Measurements from ENCODE around the gene NRXN3.

DNA sequence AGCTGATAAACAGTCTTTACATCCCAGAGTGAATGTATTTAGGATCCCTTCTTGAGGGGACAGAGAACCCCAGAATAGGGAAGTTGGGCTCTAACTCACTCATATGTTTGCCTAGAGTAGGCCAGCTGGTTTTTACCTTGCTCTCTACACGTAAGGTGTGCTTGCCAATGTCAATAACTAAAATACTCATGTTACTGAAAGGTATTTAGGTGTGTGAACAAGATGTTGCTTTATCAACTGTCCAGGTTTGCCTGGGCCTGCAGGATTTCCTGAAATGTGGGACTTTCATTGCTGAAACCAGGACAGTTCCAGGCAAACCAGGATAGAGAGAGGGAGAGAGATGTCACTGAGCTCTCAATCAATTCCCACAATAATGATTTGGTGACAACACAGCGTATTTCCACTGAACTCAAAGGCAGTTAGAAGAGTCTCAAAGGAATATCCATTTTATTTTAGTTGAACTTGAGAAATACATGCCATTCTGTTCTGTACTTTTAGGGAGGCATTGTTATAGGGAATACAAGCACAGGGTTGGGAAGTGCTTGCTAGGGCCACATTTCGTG, 171.7 kb downstream of the NRXN3 start:
- TF ChIP-seq, protein P1, sequence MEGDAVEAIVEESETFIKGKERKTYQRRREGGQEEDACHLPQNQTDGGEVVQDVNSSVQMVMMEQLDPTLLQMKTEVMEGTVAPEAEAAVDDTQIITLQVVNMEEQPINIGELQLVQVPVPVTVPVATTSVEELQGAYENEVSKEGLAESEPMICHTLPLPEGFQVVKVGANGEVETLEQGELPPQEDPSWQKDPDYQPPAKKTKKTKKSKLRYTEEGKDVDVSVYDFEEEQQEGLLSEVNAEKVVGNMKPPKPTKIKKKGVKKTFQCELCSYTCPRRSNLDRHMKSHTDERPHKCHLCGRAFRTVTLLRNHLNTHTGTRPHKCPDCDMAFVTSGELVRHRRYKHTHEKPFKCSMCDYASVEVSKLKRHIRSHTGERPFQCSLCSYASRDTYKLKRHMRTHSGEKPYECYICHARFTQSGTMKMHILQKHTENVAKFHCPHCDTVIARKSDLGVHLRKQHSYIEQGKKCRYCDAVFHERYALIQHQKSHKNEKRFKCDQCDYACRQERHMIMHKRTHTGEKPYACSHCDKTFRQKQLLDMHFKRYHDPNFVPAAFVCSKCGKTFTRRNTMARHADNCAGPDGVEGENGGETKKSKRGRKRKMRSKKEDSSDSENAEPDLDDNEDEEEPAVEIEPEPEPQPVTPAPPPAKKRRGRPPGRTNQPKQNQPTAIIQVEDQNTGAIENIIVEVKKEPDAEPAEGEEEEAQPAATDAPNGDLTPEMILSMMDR (conservative IDR thresholded peaks at IDR 0.05; ENCODE audit: low read depth in 2 of 2): no peak
- TF ChIP-seq, protein P2, sequence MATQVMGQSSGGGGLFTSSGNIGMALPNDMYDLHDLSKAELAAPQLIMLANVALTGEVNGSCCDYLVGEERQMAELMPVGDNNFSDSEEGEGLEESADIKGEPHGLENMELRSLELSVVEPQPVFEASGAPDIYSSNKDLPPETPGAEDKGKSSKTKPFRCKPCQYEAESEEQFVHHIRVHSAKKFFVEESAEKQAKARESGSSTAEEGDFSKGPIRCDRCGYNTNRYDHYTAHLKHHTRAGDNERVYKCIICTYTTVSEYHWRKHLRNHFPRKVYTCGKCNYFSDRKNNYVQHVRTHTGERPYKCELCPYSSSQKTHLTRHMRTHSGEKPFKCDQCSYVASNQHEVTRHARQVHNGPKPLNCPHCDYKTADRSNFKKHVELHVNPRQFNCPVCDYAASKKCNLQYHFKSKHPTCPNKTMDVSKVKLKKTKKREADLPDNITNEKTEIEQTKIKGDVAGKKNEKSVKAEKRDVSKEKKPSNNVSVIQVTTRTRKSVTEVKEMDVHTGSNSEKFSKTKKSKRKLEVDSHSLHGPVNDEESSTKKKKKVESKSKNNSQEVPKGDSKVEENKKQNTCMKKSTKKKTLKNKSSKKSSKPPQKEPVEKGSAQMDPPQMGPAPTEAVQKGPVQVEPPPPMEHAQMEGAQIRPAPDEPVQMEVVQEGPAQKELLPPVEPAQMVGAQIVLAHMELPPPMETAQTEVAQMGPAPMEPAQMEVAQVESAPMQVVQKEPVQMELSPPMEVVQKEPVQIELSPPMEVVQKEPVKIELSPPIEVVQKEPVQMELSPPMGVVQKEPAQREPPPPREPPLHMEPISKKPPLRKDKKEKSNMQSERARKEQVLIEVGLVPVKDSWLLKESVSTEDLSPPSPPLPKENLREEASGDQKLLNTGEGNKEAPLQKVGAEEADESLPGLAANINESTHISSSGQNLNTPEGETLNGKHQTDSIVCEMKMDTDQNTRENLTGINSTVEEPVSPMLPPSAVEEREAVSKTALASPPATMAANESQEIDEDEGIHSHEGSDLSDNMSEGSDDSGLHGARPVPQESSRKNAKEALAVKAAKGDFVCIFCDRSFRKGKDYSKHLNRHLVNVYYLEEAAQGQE (IDR thresholded peaks at IDR 0.05; ENCODE audit: unreplicated experiment): no peak
- no peak for TF ChIP-seq JUNB (IDR thresholded peaks at IDR 0.05; ENCODE audit: unreplicated experiment)

Measured in GM23338 (cell line).